CD8-positive, alpha-beta memory T cell (primary cell): ENCODE data around the gene CDADC1. TPM values are rescaled to one million over a fixed set of nuclear protein-coding genes. Genes with fewer than 3 reads are reported as not detected.

Experiments
- CTCF ChIA-PET: fragments of 350-600 bp; sonication (Branson Sonifier 250); formaldehyde crosslinking; loops from one replicate; lab custom pipeline; 2021; ENCODE audit warnings: antibody characterized with exemption; lab: Charles Lee
- POLR2A ChIA-PET: fragments of 350-600 bp; sonication (Branson Sonifier 250); formaldehyde crosslinking; loops from one replicate; lab custom pipeline; 2021; ENCODE audit warnings: antibody characterized with exemption; lab: Charles Lee
- DNase-seq, 5 donors: peaks; one replicate each; pipeline versions ENCODE4 v3.0.0 to v3.0.0-alpha.2; 2020 to 2022; ENCODE audit warnings: mixed read lengths in 1 of 5
- H3K27ac ChIP-seq: one replicate; pipeline ENCODE4 v1.7.0; 2013; ENCODE audit warnings: low read depth, mild to moderate bottlenecking, low read length, moderate library complexity
- H3K27me3 ChIP-seq: 2 replicates; pipeline ENCODE4 v1.7.0; 2013; ENCODE audit warnings: low read length, mild to moderate bottlenecking; ENCODE audit not compliant: insufficient read depth, poor library complexity, severe bottlenecking
- H3K36me3 ChIP-seq: 2 replicates; pipeline ENCODE4 v1.7.0; 2013; ENCODE audit warnings: mild to moderate bottlenecking, low read length, moderate library complexity; ENCODE audit not compliant: insufficient read depth
- H3K4me1 ChIP-seq: 2 replicates; pipeline ENCODE4 v1.7.0; 2013; ENCODE audit warnings: mild to moderate bottlenecking, low read length, moderate library complexity; ENCODE audit not compliant: insufficient read depth
- H3K4me3 ChIP-seq: 2 replicates; pipeline ENCODE4 v1.7.0; 2013; ENCODE audit warnings: mild to moderate bottlenecking, low read length
- H3K9me3 ChIP-seq: 2 replicates; pipeline ENCODE4 v1.7.0; 2013; ENCODE audit warnings: mild to moderate bottlenecking, low read length
- H3K27ac Mint-ChIP-seq, 8 donors: one replicate each; pipeline ENCODE4 v1.8.0; 2020 to 2021; ENCODE audit warnings: mixed read lengths in 8 of 8, mild to moderate bottlenecking in 6 of 8, inconsistent platforms in 3 of 8, moderate library complexity in 3 of 8
- H3K27me3 Mint-ChIP-seq, 2 donors: one replicate each; pipeline ENCODE4 v1.8.0; 2020 to 2021; ENCODE audit warnings: mixed read lengths in 2 of 2, mild to moderate bottlenecking in 1 of 2, moderate library complexity in 1 of 2
- H3K36me3 Mint-ChIP-seq, 3 donors: one replicate each; pipeline ENCODE4 v1.8.0; 2020 to 2021; ENCODE audit warnings: mixed read lengths in 3 of 3, inconsistent platforms in 1 of 3, mild to moderate bottlenecking in 1 of 3
- H3K4me1 Mint-ChIP-seq, 3 donors: one replicate each; pipeline ENCODE4 v1.8.0; 2020 to 2021; ENCODE audit warnings: mixed read lengths in 3 of 3, inconsistent platforms in 1 of 3, mild to moderate bottlenecking in 1 of 3
- H3K4me3 Mint-ChIP-seq, 7 donors: one replicate each; pipeline ENCODE4 v1.8.0; 2020 to 2021; ENCODE audit warnings: mixed read lengths in 7 of 7, mild to moderate bottlenecking in 6 of 7, moderate library complexity in 4 of 7, inconsistent platforms in 2 of 7
- H3K9me3 Mint-ChIP-seq, 5 donors: one replicate each; pipeline ENCODE4 v1.8.0; 2020 to 2022; ENCODE audit warnings: mixed read lengths in 5 of 5, mild to moderate bottlenecking in 3 of 5, moderate library complexity in 2 of 5, inconsistent platforms in 1 of 5
- polyA plus RNA-seq: library from polyadenylated mRNA; unstranded; fragments of 300-500 nt; fragmentation: Illumina TruSeq; gene quantifications from one replicate; pipeline ENCODE4 v1.2.3, GENCODE V29; 2021
- total RNA-seq, 2 experiments: library from RNA; stranded (reverse); gene quantifications; one replicate each; pipeline ENCODE4 v1.2.3, GENCODE V29; 2021

Gene CDADC1
- total and polyA plus RNA-seq, 3 experiments from 2014 or later, result 9.8 to 12.0 (median 10.8) TPM

- Mint-ChIP-seq H3K27ac (peak overlapping the region in 6 of 8 donors; percentile 46 to 88 (median 70)), H3K4me3 (peak overlapping the region in 2 of 7 donors; percentile 28 to 30), H3K27me3 (peaks cover 26 to 35% of the 10 kb centered on the region in 2 donors), H3K4me1 (peaks cover 15 to 26% (median 17%) of the 10 kb centered on the region in 3 donors), H3K36me3 (peaks cover 3 to 6% (median 6%) of the 10 kb centered on the region in 3 donors), H3K9me3 (peaks cover 0 to 2% (median 0%) of the 10 kb centered on the region in 5 donors)
- CTCF ChIA-PET, result interaction anchor here (0.8 to 1.4 kb wide), 4 partner anchors 9 to 66 kb away, joined by 3 to 4 read pairs (median 4); no protein-coding TSS in a partner anchor
- peak in 3 of 5 donors; percentile 24 to 54 (median 28) for DNase-seq
- H3K4me3 ChIP-seq, result no peak overlapping the region
- H3K9me3 ChIP-seq, result no peaks in the 10 kb centered on the region
- H3K27ac ChIP-seq, result no peak overlapping the region
- H3K36me3 ChIP-seq, result no peaks in the 10 kb centered on the region
- H3K4me1 ChIP-seq, result peaks cover 9% of the 10 kb centered on the region
- peaks cover 16% of the 10 kb centered on the region for H3K27me3 ChIP-seq
- POLR2A ChIA-PET, result no interaction called here
Observed at GRCh38 chr13:49214917-49215376, 32.8 kb upstream of the CDADC1 start.

GRCh38 chr13:49216334-49216733 is 31.4 kb upstream of the CDADC1 start:
- no peaks in the 10 kb centered on the region for H3K9me3 ChIP-seq
- no peaks in the 10 kb centered on the region for H3K36me3 ChIP-seq
- H3K36me3 Mint-ChIP-seq, result peaks cover 0 to 6% (median 3%) of the 10 kb centered on the region in 3 donors
- peaks cover 28 to 37% of the 10 kb centered on the region in 2 donors for H3K27me3 Mint-ChIP-seq
- H3K4me1 ChIP-seq, result peaks cover 9% of the 10 kb centered on the region
- CTCF ChIA-PET, result interaction anchor here (1.0 kb wide), 1 partner anchor 64 kb away, joined by 4 read pairs; no protein-coding TSS in a partner anchor
- DNase-seq, result no peak
- H3K4me1 Mint-ChIP-seq, result peaks cover 16 to 32% (median 20%) of the 10 kb centered on the region in 3 donors
- no peak overlapping the region for H3K27ac ChIP-seq
- H3K9me3 Mint-ChIP-seq, result peaks cover 0 to 2% (median 0%) of the 10 kb centered on the region in 5 donors
- POLR2A ChIA-PET, result no interaction called here
- H3K27ac Mint-ChIP-seq, result no peak overlapping the region
- peak overlapping the region in 1 of 7 donors; percentile 1 for H3K4me3 Mint-ChIP-seq
- H3K27me3 ChIP-seq, result peaks cover 25% of the 10 kb centered on the region
- no peak overlapping the region for H3K4me3 ChIP-seq

- no peak for DNase-seq
- POLR2A ChIA-PET, result no interaction called here
- Histone ChIP-seq H3K9me3 (no peaks in the 10 kb centered on the region), H3K27ac (no peak overlapping the region), H3K4me1 (peaks cover 9% of the 10 kb centered on the region), H3K27me3 (peaks cover 29% of the 10 kb centered on the region), H3K36me3 (no peaks in the 10 kb centered on the region), H3K4me3 (no peak overlapping the region)
- Mint-ChIP-seq H3K27ac (peak overlapping the region in 1 of 8 donors; percentile 18), H3K9me3 (peaks cover 0 to 2% (median 0%) of the 10 kb centered on the region in 5 donors), H3K4me3 (peak overlapping the region in 4 of 7 donors; percentile 23 to 62 (median 32)), H3K27me3 (peaks cover 34 to 54% of the 10 kb centered on the region in 2 donors), H3K4me1 (peaks cover 19 to 36% (median 22%) of the 10 kb centered on the region in 3 donors), H3K36me3 (peaks cover 0 to 3% (median 3%) of the 10 kb centered on the region in 3 donors)
- CTCF ChIA-PET, result interaction anchor here (1.4 kb wide), 1 partner anchor 63 kb away, joined by 4 read pairs; no protein-coding TSS in a partner anchor
Observed at GRCh38 chr13:49217962-49218492, 29.7 kb upstream of the CDADC1 start.

DNA sequence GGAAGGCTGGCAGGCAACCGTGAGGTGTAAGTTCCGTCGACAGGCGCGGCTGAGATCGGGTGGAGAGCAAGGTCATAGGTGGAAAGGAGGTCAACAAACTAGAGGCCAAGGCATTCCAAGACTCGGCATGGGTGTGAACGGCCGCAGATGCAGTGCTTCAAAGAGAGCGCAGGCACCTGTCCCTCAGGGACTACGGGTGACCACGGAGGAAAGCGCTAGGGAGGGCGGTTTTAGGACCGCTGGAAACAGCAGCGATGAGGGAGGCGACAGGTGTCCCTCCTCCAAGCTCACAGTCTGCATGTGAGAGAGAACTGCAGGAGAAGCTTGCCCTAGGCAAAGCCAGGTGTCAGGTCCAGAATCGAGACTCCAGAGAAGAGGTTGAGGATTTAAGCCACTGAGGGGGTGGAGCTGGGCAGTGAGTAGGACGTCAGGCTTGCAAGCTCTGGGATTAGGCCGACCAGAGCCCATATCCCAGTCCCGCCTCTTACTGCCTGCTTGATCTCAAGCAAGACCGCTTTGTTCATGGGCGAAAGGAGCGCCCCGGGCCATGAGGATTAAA is 29.2 kb upstream of the CDADC1 start:
- Mint-ChIP-seq H3K27me3 (peaks cover 37 to 57% of the 10 kb centered on the region in 2 donors), H3K36me3 (peaks cover 0 to 3% (median 3%) of the 10 kb centered on the region in 3 donors), H3K9me3 (peaks cover 0 to 2% (median 0%) of the 10 kb centered on the region in 5 donors), H3K4me3 (peak overlapping the region in 5 of 7 donors; percentile 32 to 64 (median 55)), H3K4me1 (peaks cover 19 to 36% (median 22%) of the 10 kb centered on the region in 3 donors), H3K27ac (no peak overlapping the region)
- no peaks in the 10 kb centered on the region for H3K9me3 ChIP-seq
- peaks cover 29% of the 10 kb centered on the region for H3K27me3 ChIP-seq
- H3K4me3 ChIP-seq, result no peak overlapping the region
- CTCF ChIA-PET, result interaction anchor here (1.0 to 1.4 kb wide), 2 partner anchors 8 to 62 kb away, joined by 3 to 4 read pairs; no protein-coding TSS in a partner anchor
- POLR2A ChIA-PET, result no interaction called here
- H3K4me1 ChIP-seq, result peaks cover 9% of the 10 kb centered on the region
- DNase-seq, result no peak
- no peak overlapping the region for H3K27ac ChIP-seq
- no peaks in the 10 kb centered on the region for H3K36me3 ChIP-seq

DNA sequence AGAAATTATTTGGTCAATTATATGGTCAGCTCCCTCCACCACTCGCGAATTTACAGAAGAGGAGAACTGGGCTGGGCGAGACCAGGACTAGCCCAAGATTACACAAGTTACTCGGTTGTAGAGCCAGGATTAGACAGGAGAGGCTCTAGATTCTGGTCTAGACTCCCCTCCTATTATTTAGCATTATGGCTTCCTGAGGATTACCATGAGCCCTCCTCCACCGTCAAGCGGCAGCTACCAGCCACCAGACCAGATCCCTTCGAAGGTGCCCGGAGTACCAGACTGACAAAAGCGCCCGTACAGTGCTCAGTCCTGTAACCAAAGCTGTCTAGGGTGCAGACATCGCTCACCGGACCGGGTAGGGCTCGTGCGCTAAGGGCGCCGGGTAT is 28.1 kb upstream of the CDADC1 start:
- ChIA-PET POLR2A (no interaction called here), CTCF (interaction anchor here (1.0 kb wide), 2 partner anchors 9 to 10 kb away, joined by 3 read pairs; no protein-coding TSS in a partner anchor)
- no peak overlapping the region for H3K4me3 ChIP-seq
- H3K9me3 ChIP-seq, result no peaks in the 10 kb centered on the region
- no peaks in the 10 kb centered on the region for H3K36me3 ChIP-seq
- DNase-seq, result peak in 1 of 5 donors; percentile 3
- H3K27me3 ChIP-seq, result peaks cover 29% of the 10 kb centered on the region
- peaks cover 37 to 61% of the 10 kb centered on the region in 2 donors for H3K27me3 Mint-ChIP-seq
- peaks cover 8% of the 10 kb centered on the region for H3K4me1 ChIP-seq
- no peak overlapping the region for H3K27ac Mint-ChIP-seq
- H3K36me3 Mint-ChIP-seq, result peaks cover 0 to 3% (median 3%) of the 10 kb centered on the region in 3 donors
- peak overlapping the region in 6 of 7 donors; percentile 64 to 75 (median 69) for H3K4me3 Mint-ChIP-seq
- H3K27ac ChIP-seq, result no peak overlapping the region
- peaks cover 0 to 2% (median 0%) of the 10 kb centered on the region in 5 donors for H3K9me3 Mint-ChIP-seq
- H3K4me1 Mint-ChIP-seq, result peaks cover 16 to 28% (median 19%) of the 10 kb centered on the region in 3 donors

GRCh38 chr13:49220036-49220855 is 27.5 kb upstream of the CDADC1 start, which contains the start of gene MLNR:
Gene MLNR, plus strand, starts transcription at chr13:49220338. Its CDS starts 0 bp downstream, at chr13:49220338.
- H3K27ac ChIP-seq, result no peak within 1 kb of the TSS
- no peaks in the 10 kb centered on the region for H3K9me3 ChIP-seq
- Mint-ChIP-seq H3K4me1 (peaks cover 10 to 22% (median 13%) of the 10 kb centered on the region in 3 donors), H3K27ac (no peak within 1 kb of the TSS), H3K36me3 (peaks cover 0 to 3% (median under 1%) of the 10 kb centered on the region in 3 donors), H3K27me3 (peaks cover 42 to 64% of the 10 kb centered on the region in 2 donors), H3K4me3 (peak within 1 kb of the TSS in 6 of 7 donors; percentile 64 to 76 (median 72)), H3K9me3 (no peaks in the 10 kb centered on the region)
- no peaks in the 10 kb centered on the region for H3K36me3 ChIP-seq
- peaks cover 29% of the 10 kb centered on the region for H3K27me3 ChIP-seq
- H3K4me3 ChIP-seq, result peak within 1 kb of the TSS; percentile 26
- ChIA-PET CTCF (interaction anchor here (1.0 kb wide), 1 partner anchor 9 kb away, joined by 3 read pairs; no protein-coding TSS in a partner anchor), POLR2A (no interaction called here)
- H3K4me1 ChIP-seq, result peaks cover 2% of the 10 kb centered on the region
- DNase-seq, result peak; percentile 11 to 51 (median 23)

DNA sequence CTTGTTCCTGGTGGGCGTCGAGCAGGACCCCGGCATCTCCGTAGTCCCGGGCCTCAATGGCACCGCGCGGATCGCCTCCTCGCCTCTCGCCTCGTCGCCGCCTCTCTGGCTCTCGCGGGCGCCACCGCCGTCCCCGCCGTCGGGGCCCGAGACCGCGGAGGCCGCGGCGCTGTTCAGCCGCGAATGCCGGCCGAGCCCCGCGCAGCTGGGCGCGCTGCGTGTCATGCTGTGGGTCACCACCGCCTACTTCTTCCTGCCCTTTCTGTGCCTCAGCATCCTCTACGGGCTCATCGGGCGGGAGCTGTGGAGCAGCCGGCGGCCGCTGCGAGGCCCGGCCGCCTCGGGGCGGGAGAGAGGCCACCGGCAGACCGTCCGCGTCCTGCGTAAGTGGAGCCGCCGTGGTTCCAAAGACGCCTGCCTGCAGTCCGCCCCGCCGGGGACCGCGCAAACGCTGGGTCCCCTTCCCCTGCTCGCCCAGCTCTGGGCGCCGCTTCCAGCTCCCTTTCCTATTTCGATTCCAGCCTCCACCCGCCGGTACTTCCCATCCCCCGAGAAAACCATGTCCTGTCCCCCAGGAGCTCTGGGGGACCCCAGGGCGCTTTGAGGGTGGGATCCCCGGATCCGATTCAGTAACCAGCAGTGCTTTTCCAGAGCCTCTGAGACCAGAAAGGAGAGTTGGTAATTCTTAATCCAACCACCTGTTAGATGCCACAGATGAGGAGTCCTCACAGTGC is 26.7 kb upstream of the CDADC1 start:
- H3K27ac ChIP-seq, result no peak overlapping the region
- no peaks in the 10 kb centered on the region for H3K4me1 ChIP-seq
- Mint-ChIP-seq H3K27me3 (peaks cover 46 to 68% of the 10 kb centered on the region in 2 donors), H3K4me3 (peak overlapping the region in 6 of 7 donors; percentile 27 to 76 (median 70)), H3K27ac (no peak overlapping the region), H3K4me1 (peaks cover 9 to 21% (median 12%) of the 10 kb centered on the region in 3 donors), H3K9me3 (no peaks in the 10 kb centered on the region), H3K36me3 (peaks cover 0 to 3% (median 0%) of the 10 kb centered on the region in 3 donors)
- H3K9me3 ChIP-seq, result no peaks in the 10 kb centered on the region
- CTCF ChIA-PET, result interaction anchor here (1.0 kb wide), 1 partner anchor 10 kb away, joined by 3 read pairs; no protein-coding TSS in a partner anchor
- POLR2A ChIA-PET, result no interaction called here
- H3K27me3 ChIP-seq, result peaks cover 29% of the 10 kb centered on the region
- no peak overlapping the region for H3K4me3 ChIP-seq
- no peak for DNase-seq
- H3K36me3 ChIP-seq, result no peaks in the 10 kb centered on the region
